K562 (cell line): ENCODE results near the gene TMEM117.

Experiments
- ELF1 ChIP-seq: fragments of 200-800 bp; sonication (Bioruptor generic); IDR thresholded peaks from 2 replicates; pipeline ENCODE4 v1.6.1; 2016; ENCODE audit warnings: missing genetic modification characterization, missing compliant biosample characterization
- EP300 ChIP-seq: IDR thresholded peaks from 2 replicates; pipeline ENCODE4 v1.6.1; 2012; ENCODE audit warnings: low read length, improper control_type of control experiment
- HDAC8 ChIP-seq: fragments of 450-650 bp; IDR thresholded peaks from 2 replicates; pipeline ENCODE4 v1.6.1; 2016; ENCODE audit warnings: mild to moderate bottlenecking, missing genetic modification characterization, moderate library complexity, missing compliant biosample characterization
- IRF1 ChIP-seq: sonication (generic); formaldehyde crosslinking; IDR thresholded peaks from 2 replicates; pipeline ENCODE4 v1.8.0; 2022; ENCODE audit warnings: missing genetic modification reagents, mild to moderate bottlenecking, borderline replicate concordance
- KLF6 ChIP-seq: fragments of 250-450 bp; sonication (Bioruptor Pico); IDR thresholded peaks from 2 replicates; pipeline ENCODE4 v1.4.0; 2020; ENCODE audit warnings: mild to moderate bottlenecking, moderate library complexity, borderline replicate concordance
- MBD2 ChIP-seq: sonication (generic); IDR thresholded peaks from 2 replicates; pipeline ENCODE4 v1.6.1; 2016; ENCODE audit warnings: low read depth, borderline replicate concordance
- PHF8 ChIP-seq: fragments of 200-600 bp; sonication (generic); IDR thresholded peaks from 2 replicates; pipeline ENCODE4 v1.6.1; 2012; ENCODE audit warnings: mixed run types, mild to moderate bottlenecking, inconsistent platforms, low read length, moderate library complexity, borderline replicate concordance
- POLR2A ChIP-seq: fragments of 450-650 bp; conservative IDR thresholded peaks from 2 replicates; pipeline ENCODE4 v1.6.1; 2016
- RNF2 ChIP-seq: sonication (generic); IDR thresholded peaks from 2 replicates; pipeline ENCODE4 v1.6.1; 2016
- TARDBP ChIP-seq: fragments of 450-650 bp; IDR thresholded peaks from 2 replicates; pipeline ENCODE4 v1.6.1; 2016
- TCF7 ChIP-seq: sonication (generic); IDR thresholded peaks from 2 replicates; pipeline ENCODE4 v1.6.1; 2016; ENCODE audit warnings: antibody characterized with exemption, borderline replicate concordance
- ZBTB8A ChIP-seq: fragments of 450-650 bp; IDR thresholded peaks from 2 replicates; pipeline ENCODE4 v1.6.1; 2018; ENCODE audit warnings: mild to moderate bottlenecking, moderate library complexity; ENCODE audit not compliant: partially characterized antibody
- ZNF3 ChIP-seq: fragments of 250-450 bp; sonication (Bioruptor Pico); IDR thresholded peaks from 2 replicates; pipeline ENCODE4 v1.5.0; 2021; ENCODE audit warnings: mild to moderate bottlenecking, moderate library complexity
- TF ChIP-seq, protein P1 (sequence below): conservative IDR thresholded peaks from 2 replicates; pipeline ENCODE4 v1.6.1; 2011; ENCODE audit warnings: low read depth, mild to moderate bottlenecking, low read length; ENCODE audit not compliant: control insufficient read depth

DNA sequence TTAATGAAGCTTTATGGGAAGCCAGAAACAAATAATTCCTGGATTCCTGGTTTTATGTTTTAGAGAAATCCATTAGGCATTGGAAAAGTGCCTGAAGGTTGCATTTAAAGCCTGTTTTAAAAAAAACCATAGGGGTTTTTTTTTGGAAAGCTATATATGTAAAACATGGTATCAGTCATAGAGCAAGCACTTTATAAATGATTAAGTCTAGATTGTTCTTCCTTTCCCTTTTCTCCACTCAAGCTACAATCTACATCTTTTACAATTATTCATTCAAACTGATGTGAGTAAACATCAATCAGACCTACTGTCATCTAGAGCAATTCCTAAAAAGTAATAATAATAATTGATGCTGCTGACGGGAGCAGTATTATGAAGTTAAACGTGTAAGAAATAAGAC, 500.7 kb downstream of the TMEM117 start:
- no peak for TF ChIP-seq ZNF3
- TF ChIP-seq ELF1 (tag) = no peak
- no peak for TF ChIP-seq PHF8
- no peak for TF ChIP-seq MBD2
- TF ChIP-seq RNF2 = no peak
- no peak for TF ChIP-seq TCF7
- no peak for TF ChIP-seq ZBTB8A
- TF ChIP-seq KLF6 (CRISPR knock-in tag) = no peak
- TF ChIP-seq, protein P1, sequence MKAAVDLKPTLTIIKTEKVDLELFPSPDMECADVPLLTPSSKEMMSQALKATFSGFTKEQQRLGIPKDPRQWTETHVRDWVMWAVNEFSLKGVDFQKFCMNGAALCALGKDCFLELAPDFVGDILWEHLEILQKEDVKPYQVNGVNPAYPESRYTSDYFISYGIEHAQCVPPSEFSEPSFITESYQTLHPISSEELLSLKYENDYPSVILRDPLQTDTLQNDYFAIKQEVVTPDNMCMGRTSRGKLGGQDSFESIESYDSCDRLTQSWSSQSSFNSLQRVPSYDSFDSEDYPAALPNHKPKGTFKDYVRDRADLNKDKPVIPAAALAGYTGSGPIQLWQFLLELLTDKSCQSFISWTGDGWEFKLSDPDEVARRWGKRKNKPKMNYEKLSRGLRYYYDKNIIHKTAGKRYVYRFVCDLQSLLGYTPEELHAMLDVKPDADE = no peak
- TF ChIP-seq IRF1 = no peak
- TF ChIP-seq POLR2A = no peak
- no peak for TF ChIP-seq EP300
- no peak for TF ChIP-seq HDAC8 (tag)
- no peak for TF ChIP-seq TARDBP
